Measurements from ENCODE around the gene C1S. TPM values are rescaled to one million over a fixed set of nuclear protein-coding genes. Genes with fewer than 3 reads are reported as not detected.
"Not testable (repeated sequence)": the region's sequence is repeated elsewhere in the genome, so short reads cannot be mapped to it uniquely, and the experiment has no call there.

The C1S gene
- total RNA-seq, 4 donors from 2014 or later, result 52.6 to 187 (median 59.3) TPM

DNA sequence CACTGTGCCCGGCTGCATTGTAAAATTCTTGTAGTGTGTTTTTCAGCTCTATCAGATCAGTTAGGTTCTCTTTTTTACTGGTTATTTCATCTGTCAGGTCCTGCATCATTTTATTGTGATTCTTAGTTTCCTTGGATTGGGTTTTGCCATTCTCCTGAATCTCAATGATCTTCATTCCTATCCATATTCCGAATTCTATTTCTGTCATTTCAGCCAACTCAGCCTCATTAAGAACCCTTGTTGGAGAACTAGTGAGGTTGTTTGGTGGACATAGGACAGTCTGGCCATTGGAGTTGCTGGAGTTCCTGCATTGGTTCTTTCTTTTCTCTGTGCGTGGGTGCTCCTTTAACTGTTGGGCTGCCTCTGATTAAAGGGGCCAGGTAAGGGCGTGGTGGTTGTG is 5.6 kb upstream of the C1S start:
- 92% methylated on average over 4 of the region's 4 CpGs for whole genome bisulfite sequencing, 2 donors
- TF ChIP-seq, protein P1, sequence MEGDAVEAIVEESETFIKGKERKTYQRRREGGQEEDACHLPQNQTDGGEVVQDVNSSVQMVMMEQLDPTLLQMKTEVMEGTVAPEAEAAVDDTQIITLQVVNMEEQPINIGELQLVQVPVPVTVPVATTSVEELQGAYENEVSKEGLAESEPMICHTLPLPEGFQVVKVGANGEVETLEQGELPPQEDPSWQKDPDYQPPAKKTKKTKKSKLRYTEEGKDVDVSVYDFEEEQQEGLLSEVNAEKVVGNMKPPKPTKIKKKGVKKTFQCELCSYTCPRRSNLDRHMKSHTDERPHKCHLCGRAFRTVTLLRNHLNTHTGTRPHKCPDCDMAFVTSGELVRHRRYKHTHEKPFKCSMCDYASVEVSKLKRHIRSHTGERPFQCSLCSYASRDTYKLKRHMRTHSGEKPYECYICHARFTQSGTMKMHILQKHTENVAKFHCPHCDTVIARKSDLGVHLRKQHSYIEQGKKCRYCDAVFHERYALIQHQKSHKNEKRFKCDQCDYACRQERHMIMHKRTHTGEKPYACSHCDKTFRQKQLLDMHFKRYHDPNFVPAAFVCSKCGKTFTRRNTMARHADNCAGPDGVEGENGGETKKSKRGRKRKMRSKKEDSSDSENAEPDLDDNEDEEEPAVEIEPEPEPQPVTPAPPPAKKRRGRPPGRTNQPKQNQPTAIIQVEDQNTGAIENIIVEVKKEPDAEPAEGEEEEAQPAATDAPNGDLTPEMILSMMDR (IDR thresholded peaks at IDR 0.05), result no peak
- no peak for TF ChIP-seq POLR2A (IDR thresholded peaks at IDR 0.05)
- intact Hi-C loops (cut with DNase I; ENCODE audit: low total_unique reads), result loop anchor here (10.0 kb wide), 1 partner anchor 60 kb away; no protein-coding TSS in a partner anchor
- no peak for DNase-seq (ENCODE audit: low spot score in 2 of 2)
- H3K4me3 ChIP-seq (ENCODE audit: low read depth, poor library complexity, severe bottlenecking), result no peak overlapping the region

DNA sequence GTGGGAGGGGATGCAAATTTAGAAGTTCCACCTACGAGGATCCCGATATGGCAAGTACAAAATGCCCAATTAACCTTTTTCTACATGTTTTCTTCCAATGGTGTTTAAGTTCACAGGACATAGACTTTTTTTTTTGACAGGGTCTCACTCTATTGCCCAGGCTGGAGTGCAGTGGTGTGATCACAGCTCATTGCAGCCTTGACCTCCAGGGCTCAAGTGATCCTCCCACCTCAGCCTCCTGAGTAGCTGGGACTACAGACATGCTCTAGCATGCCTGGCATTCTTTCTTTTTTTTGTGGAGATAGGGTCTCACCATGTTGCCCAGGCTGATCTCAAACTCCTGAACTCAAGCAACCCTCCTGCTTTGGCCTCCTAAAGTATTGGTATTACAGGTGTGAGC is 4.8 kb upstream of the C1S start:
- intact Hi-C loops (cut with DNase I; ENCODE audit: low total_unique reads), result loop anchor here (10.0 kb wide), 1 partner anchor 59 kb away; no protein-coding TSS in a partner anchor
- not testable (repeated sequence) for H3K4me3 ChIP-seq (ENCODE audit: low read depth, poor library complexity, severe bottlenecking); DNase-seq (ENCODE audit: low spot score in 2 of 2)
- WGBS, 2 donors, result 89 to 100% methylated on average over 2 of the region's 2 CpGs

DNA sequence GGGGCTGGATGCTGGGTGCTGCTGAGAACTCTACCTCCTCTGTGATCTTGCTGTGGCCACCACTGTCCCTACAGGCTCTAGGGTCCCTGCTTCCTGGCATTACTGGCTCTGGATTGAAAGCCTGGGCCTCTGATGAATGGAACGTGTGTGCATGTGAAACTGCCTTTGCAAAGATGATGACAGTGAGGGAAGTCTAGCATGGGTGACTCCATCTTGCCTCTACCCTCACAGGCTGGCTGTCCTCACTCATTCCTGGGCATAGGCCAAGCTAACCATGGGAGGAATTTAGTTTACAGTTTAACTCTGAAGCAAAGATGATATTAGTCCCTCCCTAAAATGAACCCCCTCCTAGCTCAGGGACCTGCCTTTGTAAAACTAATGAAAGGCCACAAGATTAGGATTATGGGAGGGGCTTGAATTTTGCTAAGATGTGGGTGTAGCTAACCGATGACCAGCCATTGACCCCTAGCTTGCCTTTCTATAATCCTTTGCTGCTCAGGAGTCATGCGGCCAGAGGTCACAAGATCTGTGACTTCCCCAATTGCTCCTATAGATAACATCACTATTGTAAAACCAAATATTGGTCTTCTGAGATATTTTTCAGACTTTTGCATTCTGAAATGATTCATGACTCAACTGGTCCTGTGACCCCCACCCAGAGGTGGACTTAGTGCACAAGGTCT is 2.2 kb upstream of the C1S start:
- TF ChIP-seq, protein P1 (IDR thresholded peaks at IDR 0.05), result no peak
- TF ChIP-seq POLR2A (IDR thresholded peaks at IDR 0.05), result no peak
- peak in 1 of 2 donors; percentile 63 for DNase-seq (ENCODE audit: low spot score in 2 of 2)
- H3K4me3 ChIP-seq (ENCODE audit: low read depth, poor library complexity, severe bottlenecking), result no peak overlapping the region
- intact Hi-C loops (cut with DNase I; ENCODE audit: low total_unique reads), result loop anchor here (10.0 kb wide), 1 partner anchor 56 kb away; no protein-coding TSS in a partner anchor
- 73 to 82% methylated on average over 3 of the region's 3 CpGs for WGBS, 2 donors

DNA sequence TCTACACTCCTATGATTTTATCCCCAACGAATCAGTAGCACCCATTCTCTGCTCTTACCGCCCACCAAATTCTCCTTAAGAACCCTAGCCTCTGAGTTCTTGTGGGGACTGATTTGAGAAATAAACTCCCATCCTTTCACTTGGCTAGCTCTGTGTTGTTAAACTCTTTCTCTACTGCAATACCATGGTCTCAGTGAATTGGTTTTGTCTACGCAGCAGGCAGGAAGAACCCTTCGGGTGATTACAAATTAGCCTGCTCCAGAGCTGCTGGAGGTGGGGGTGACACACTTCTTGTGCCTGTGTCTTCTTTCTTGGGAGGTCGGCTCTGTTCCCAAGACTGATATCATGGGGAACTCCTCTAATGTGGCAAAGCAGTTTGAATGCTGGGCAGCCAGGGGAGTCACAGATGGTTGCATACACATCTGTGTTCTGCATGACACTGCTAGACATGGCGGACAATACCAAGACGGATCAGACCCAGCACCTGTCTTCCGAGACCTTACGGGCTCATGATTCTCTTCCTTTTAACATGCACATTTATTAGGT is 1.6 kb upstream of the C1S start:
- WGBS, 2 donors, result 89 to 91% methylated on average over 9 of the region's 9 CpGs
- no peak for DNase-seq (ENCODE audit: low spot score in 2 of 2)
- intact Hi-C loops (cut with DNase I; ENCODE audit: low total_unique reads), result loop anchor here (10.0 kb wide), 1 partner anchor 56 kb away; no protein-coding TSS in a partner anchor
- TF ChIP-seq, protein P1 (IDR thresholded peaks at IDR 0.05), result no peak
- no peak for TF ChIP-seq POLR2A (IDR thresholded peaks at IDR 0.05)
- no peak overlapping the region for H3K4me3 ChIP-seq (ENCODE audit: low read depth, poor library complexity, severe bottlenecking)

DNA sequence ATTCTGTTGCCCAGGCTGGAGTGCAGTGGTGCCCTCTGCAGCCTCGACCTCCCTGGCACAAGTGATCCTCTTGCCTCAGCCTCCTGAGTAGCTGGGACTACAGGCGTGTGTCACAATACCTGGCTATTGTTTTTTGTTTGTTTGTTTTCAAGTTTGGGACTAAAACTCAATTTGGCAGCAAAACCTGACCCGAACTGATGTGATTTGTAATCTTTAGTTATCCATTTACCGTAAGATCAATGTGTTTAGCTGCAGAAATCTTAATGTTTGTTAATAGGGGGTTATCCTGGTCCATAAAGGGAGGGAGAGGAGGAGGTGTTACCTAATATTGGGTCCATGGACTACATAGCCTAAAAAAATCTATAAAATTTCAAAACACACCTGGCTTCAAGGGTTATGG is 738 bp upstream of the C1S start:
- DNase-seq (ENCODE audit: low spot score in 2 of 2), result no peak
- 87 to 98% methylated on average over 4 of the region's 4 CpGs for WGBS, 2 donors
- TF ChIP-seq, protein P1 (IDR thresholded peaks at IDR 0.05), result no peak
- no peak for TF ChIP-seq POLR2A (IDR thresholded peaks at IDR 0.05)
- no peak overlapping the region for H3K4me3 ChIP-seq (ENCODE audit: low read depth, poor library complexity, severe bottlenecking)
- intact Hi-C loops (cut with DNase I; ENCODE audit: low total_unique reads), result loop anchor here (10.0 kb wide), 1 partner anchor 55 kb away; no protein-coding TSS in a partner anchor

DNA sequence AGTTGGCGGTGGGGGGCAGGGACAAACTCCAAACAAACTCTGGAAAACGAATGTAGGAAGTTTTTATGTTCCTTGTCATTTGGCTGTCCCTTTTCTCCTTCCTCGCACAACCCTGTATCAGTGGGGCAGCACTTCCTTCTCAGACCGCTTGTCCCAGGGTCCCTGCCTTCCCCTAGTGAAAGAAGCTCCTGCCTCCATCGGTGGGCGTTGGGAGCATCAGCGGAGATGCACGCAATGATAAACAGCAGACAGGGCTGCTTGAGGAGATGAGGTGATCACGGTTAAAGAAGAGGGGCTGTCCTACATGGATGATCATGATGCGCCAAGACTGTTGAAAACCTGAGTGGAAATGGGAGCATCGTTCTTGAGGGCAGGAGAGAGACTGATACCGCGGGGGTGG is 620 bp downstream of the C1S start:
- WGBS, 2 donors, result 56 to 70% methylated on average over 13 of the region's 13 CpGs
- DNase-seq (ENCODE audit: low spot score in 2 of 2), result peak in 1 of 2 donors; percentile 82
- intact Hi-C loops (cut with DNase I; ENCODE audit: low total_unique reads), result no loop called here
- no peak overlapping the region for H3K4me3 ChIP-seq (ENCODE audit: low read depth, poor library complexity, severe bottlenecking)
- no peak for TF ChIP-seq POLR2A (IDR thresholded peaks at IDR 0.05)
- TF ChIP-seq, protein P1 (IDR thresholded peaks at IDR 0.05), result no peak

Measured in lower leg skin (tissue), 4 donors.